PFSK-1 (cell line): ENCODE results near the gene ITGAD.

Experiments used
- FOXP2 ChIP-seq: optimal IDR thresholded peaks from 2 replicates; pipeline ENCODE3; 2011; ENCODE audit warnings: borderline replicate concordance, control low read depth, inconsistent platforms; ENCODE audit not compliant: insufficient read depth; ENCODE audit errors: extremely low read length, extremely low read depth
- POLR2AphosphoS5 ChIP-seq: IDR thresholded peaks from 2 replicates; pipeline ENCODE4 v1.6.1; 2012; ENCODE audit warnings: low read depth, mild to moderate bottlenecking, control low read depth, low read length, moderate library complexity
- REST ChIP-seq, 2 experiments: IDR thresholded peaks; 2 replicates each; pipeline versions ENCODE4 v1.6.1 to v1.8.0; 2011 to 2012; ENCODE audit warnings: low read depth in 2 of 2, low read length in 2 of 2, control low read depth in 1 of 2, inconsistent platforms in 1 of 2, mild to moderate bottlenecking in 1 of 2, moderate library complexity in 1 of 2; ENCODE audit not compliant: insufficient read depth in 1 of 2
- SIN3A ChIP-seq: IDR thresholded peaks from 2 replicates; pipeline ENCODE4 v1.6.1; 2012; ENCODE audit warnings: mild to moderate bottlenecking, low read length, moderate library complexity, borderline replicate concordance; ENCODE audit not compliant: insufficient read depth
- TAF1 ChIP-seq: IDR thresholded peaks from 2 replicates; pipeline ENCODE4 v1.6.1; 2012; ENCODE audit warnings: low read length, control low read depth, borderline replicate concordance; ENCODE audit not compliant: insufficient read depth

ITGAD gene

GRCh38 chr16:31361201-31362110 lies 31.7 kb upstream of the ITGAD start:
- no peak for TF ChIP-seq SIN3A
- no peak for TF ChIP-seq TAF1

- TF ChIP-seq SIN3A (no peak), REST (IDR thresholded peaks at IDR 0.05; ENCODE audit: insufficient read depth in 1 of 2, low read depth in 2 of 2, low read length in 2 of 2) (no peak), FOXP2 (no peak), TAF1 (no peak), POLR2AphosphoS5 (no peak)
Observed at GRCh38 chr16:31362476-31363405, 30.4 kb upstream of the ITGAD start.

GRCh38 chr16:31363721-31364120 lies 29.4 kb upstream of the ITGAD start:
- TF ChIP-seq TAF1 (no peak), FOXP2 (no peak), SIN3A (no peak), POLR2AphosphoS5 (no peak), REST (IDR thresholded peaks at IDR 0.05; ENCODE audit: insufficient read depth in 1 of 2, low read depth in 2 of 2, low read length in 2 of 2) (no peak)

GRCh38 chr16:31364421-31364820 lies 28.7 kb upstream of the ITGAD start:
- TF ChIP-seq POLR2AphosphoS5, result no peak
- TF ChIP-seq REST (IDR thresholded peaks at IDR 0.05; ENCODE audit: insufficient read depth in 1 of 2, low read depth in 2 of 2, low read length in 2 of 2), result no peak
- no peak for TF ChIP-seq FOXP2
- no peak for TF ChIP-seq SIN3A
- no peak for TF ChIP-seq TAF1

- TF ChIP-seq REST (IDR thresholded peaks at IDR 0.05; ENCODE audit: insufficient read depth in 1 of 2, low read depth in 2 of 2, low read length in 2 of 2), result no peak
- no peak for TF ChIP-seq TAF1
- no peak for TF ChIP-seq FOXP2
- no peak for TF ChIP-seq SIN3A
- no peak for TF ChIP-seq POLR2AphosphoS5
Observed at GRCh38 chr16:31365131-31365865, 27.8 kb upstream of the ITGAD start.
